GM20000 (cell line): ENCODE measurements around the gene DLST.

ENCODE experiments used
- DNase-seq: peaks from one replicate; pipeline ENCODE4 v3.0.0; 2012; ENCODE audit warnings: low spot score
- CTCF ChIP-seq: IDR thresholded peaks from 2 replicates; pipeline ENCODE4 v1.5.1; 2012; ENCODE audit warnings: mild to moderate bottlenecking, control low read depth; ENCODE audit errors: extremely low read depth, missing control alignments

DLST gene

GRCh38 chr14:74897642-74898041, 15.9 kb downstream of the DLST start:
- TF ChIP-seq CTCF, result no peak
- no peak for DNase-seq

- TF ChIP-seq CTCF, result no peak
- DNase-seq, result no peak
Measured at GRCh38 chr14:74898083-74898482, 16.4 kb downstream of the DLST start.

DNA sequence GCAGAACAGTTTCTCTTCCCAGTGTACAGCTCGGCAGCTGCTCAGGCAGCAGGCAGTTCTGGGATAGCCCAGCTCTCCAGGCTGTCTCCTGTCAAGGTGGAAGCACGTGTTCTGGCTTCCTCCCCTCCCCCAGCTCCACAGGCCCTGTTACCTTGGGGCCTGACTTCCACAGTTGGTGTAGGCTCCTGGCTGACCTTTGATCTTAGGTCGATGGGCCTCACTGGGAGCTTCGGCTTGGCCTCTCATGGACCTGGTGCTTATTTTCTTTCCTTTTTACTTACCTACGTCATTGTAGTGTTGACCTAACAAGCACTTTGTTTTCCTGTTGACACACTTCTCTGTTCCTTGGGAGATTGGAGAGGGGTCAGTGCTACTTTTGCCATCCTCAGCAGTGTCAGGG, 17.0 kb downstream of the DLST start:
- no peak for TF ChIP-seq CTCF
- no peak for DNase-seq

- DNase-seq, result no peak
- no peak for TF ChIP-seq CTCF
Measured at GRCh38 chr14:74902941-74903705, 21.4 kb downstream of the DLST start.

- no peak for TF ChIP-seq CTCF
- DNase-seq, result no peak
Measured at GRCh38 chr14:74904635-74905503, 23.2 kb downstream of the DLST start.

- peak; percentile 80 for DNase-seq
- peak; percentile 90 for TF ChIP-seq CTCF
Measured at GRCh38 chr14:74905595-74906142, 24.0 kb downstream of the DLST start.
